Ureter (tissue), 1 donor: ENCODE measurements around the gene MGME1. TPM values are rescaled to one million over a fixed set of nuclear protein-coding genes. Genes with fewer than 3 reads are reported as not detected.

Experiments used
- DNase-seq: peaks from one replicate; pipeline ENCODE4 v3.0.0-alpha.2; 2020; ENCODE audit warnings: low spot score
- total RNA-seq: library from RNA; stranded (reverse); gene quantifications from one replicate; pipeline ENCODE4 v1.2.4, GENCODE V29; 2023
- donor health status: DM: yes; HTN: yes; CAD: no.

The MGME1 gene
- total RNA-seq, 1 donor from 2014 or later: 15.1 TPM

- no peak for DNase-seq
Measured at GRCh38 chr20:17992847-17993513, 24.2 kb downstream of the MGME1 start.

- DNase-seq: no peak
Measured at GRCh38 chr20:17993546-17993945, 24.7 kb downstream of the MGME1 start.

- peak; percentile 57 for DNase-seq
Measured at GRCh38 chr20:17995967-17996819, 27.4 kb downstream of the MGME1 start.

GRCh38 chr20:17998446-17998845 is 29.6 kb downstream of the MGME1 start:
- no peak for DNase-seq

- no peak for DNase-seq
Measured at GRCh38 chr20:17999566-17999965, 30.7 kb downstream of the MGME1 start.

- peak; percentile 78 for DNase-seq
Measured at GRCh38 chr20:18001131-18001921, 32.5 kb downstream of the MGME1 start.

- no peak for DNase-seq
Measured at GRCh38 chr20:18003897-18004296, 35.1 kb downstream of the MGME1 start.

- no peak for DNase-seq
Measured at GRCh38 chr20:18004384-18005031, 35.7 kb downstream of the MGME1 start.

- no peak for DNase-seq
Measured at GRCh38 chr20:18005170-18005989, 36.6 kb downstream of the MGME1 start.

GRCh38 chr20:18005990-18006364 is 37.2 kb downstream of the MGME1 start:
- no peak for DNase-seq

- DNase-seq: no peak
Measured at GRCh38 chr20:18006684-18007083, 37.9 kb downstream of the MGME1 start.

- DNase-seq: peak; percentile 54
Measured at GRCh38 chr20:18007534-18008292, 38.9 kb downstream of the MGME1 start.

GRCh38 chr20:18009116-18009515 is 40.3 kb downstream of the MGME1 start:
- DNase-seq: no peak

- no peak for DNase-seq
Measured at GRCh38 chr20:18011482-18011881, 42.7 kb downstream of the MGME1 start.

GRCh38 chr20:18011951-18012645 is 43.3 kb downstream of the MGME1 start:
- no peak for DNase-seq

GRCh38 chr20:18012901-18013300 is 44.1 kb downstream of the MGME1 start:
- no peak for DNase-seq

- DNase-seq: no peak
Measured at GRCh38 chr20:18014411-18014810, 45.6 kb downstream of the MGME1 start.

- DNase-seq: no peak
Measured at GRCh38 chr20:18016772-18017171, 48.0 kb downstream of the MGME1 start.

- no peak for DNase-seq
Measured at GRCh38 chr20:18018100-18018499, 49.3 kb downstream of the MGME1 start.

GRCh38 chr20:18019068-18019467 is 50.2 kb downstream of the MGME1 start:
- no peak for DNase-seq
